ENCODE data around the gene PLAAT4.

- TF ChIP-seq CTCF (IDR thresholded peaks at IDR 0.05; ENCODE audit: borderline replicate concordance, extremely low read depth, low read length, poor library complexity, severe bottlenecking) (no peak), EZH2 (IDR thresholded peaks at IDR 0.05; ENCODE audit: borderline replicate concordance, low read depth, low read length, severe bottlenecking) (no peak)
These were observed 36.7 kb upstream of the PLAAT4 start for GRCh38 chr11:63499874-63500273.
